Heart left ventricle (tissue), 13 donors: ENCODE results near the gene ZNF554.

Source experiments
- CTCF ChIP-seq, 12 donors: fragments of 200-600 bp; sonication (generic) in 4 of 12; IDR thresholded peaks; one replicate each; pipeline versions ENCODE4 v1.5.0 to v1.8.0; 2018 to 2022; ENCODE audit warnings: antibody characterized with exemption in 12 of 12, mild to moderate bottlenecking in 5 of 12
- POLR2A ChIP-seq, 2 donors: fragments of 450-650 bp; IDR thresholded peaks; one replicate each; pipeline ENCODE4 v1.6.1; 2017; ENCODE audit warnings: antibody characterized with exemption in 2 of 2, mild to moderate bottlenecking in 2 of 2, moderate library complexity in 2 of 2
- donor health status: ischemic (EF 13 %, LVEDD 7.1; RV severe dilation, severe dysfunction).
- donor health status: DM: no; HTN: yes; CAD: no.
- donor health status: DM: no; HTN: no; CAD: no.
- donor health status: ischemic (EF 25% LVEDD 6.9; RV normal size, moderate dysfunction).
- donor health status: ischemic (EF 25% LVEDD 5.7; RV mildly dilated, moderate dysfunction).
- donor health status: ischemic (EF 35%, LVEDD 5.7; RV mildly dilated, moderate dysfunction).
- donor health status: nonischemic (EF 11% LVEDD 7.7; RV severe dilation, severe dysfunction).
- donor health status: DM: yes; HTN: yes; CAD: no.
- donor health status: PGD.
- donor health status: ischemic (EF 29% LVEDD 5.4; RV normal size, mild dysfunction).
- donor health status: nonischemic (EF 23%, LVEDD 6.1; RV moderate dilation, normal function).

- no peak for TF ChIP-seq CTCF (IDR thresholded peaks at IDR 0.05)
- peak in 1 of 2 donors; percentile 79 for TF ChIP-seq POLR2A (IDR thresholded peaks at IDR 0.05)
These were observed 34.2 kb upstream of the ZNF554 start, which contains the start of gene THOP1 for GRCh38 chr19:2785244-2785997.
